SH-SY5Y (cell line): Measurements from ENCODE around the gene PBX1.

Experiments
- GATA2 ChIP-seq: IDR thresholded peaks from 2 replicates; pipeline ENCODE4 v1.6.1; 2011; ENCODE audit warnings: mild to moderate bottlenecking, low read depth, low read length
- GATA3 ChIP-seq: IDR thresholded peaks from 2 replicates; pipeline ENCODE4 v1.6.1; 2011; ENCODE audit warnings: low read depth, mild to moderate bottlenecking, low read length, moderate library complexity

The PBX1 gene

GRCh38 chr1:164687777-164688176 is 128.8 kb downstream of the PBX1 start:
- TF ChIP-seq GATA3 = no peak
- TF ChIP-seq GATA2 = no peak

- TF ChIP-seq GATA3 (no peak), GATA2 (no peak)
Observed at GRCh38 chr1:164688791-164689190, 129.8 kb downstream of the PBX1 start.

- peak; percentile 99 for TF ChIP-seq GATA2
- peak; percentile 96 for TF ChIP-seq GATA3
Observed at GRCh38 chr1:164689672-164690511, 130.9 kb downstream of the PBX1 start.

GRCh38 chr1:164692420-164692819 is 133.4 kb downstream of the PBX1 start:
- TF ChIP-seq GATA2 = no peak
- no peak for TF ChIP-seq GATA3

GRCh38 chr1:164693564-164694359 is 134.8 kb downstream of the PBX1 start:
- no peak for TF ChIP-seq GATA3
- TF ChIP-seq GATA2 = no peak

GRCh38 chr1:164694505-164694904 is 135.5 kb downstream of the PBX1 start:
- TF ChIP-seq GATA3 (no peak), GATA2 (no peak)

GRCh38 chr1:164695956-164696665 is 137.1 kb downstream of the PBX1 start:
- no peak for TF ChIP-seq GATA2
- TF ChIP-seq GATA3 = no peak

- TF ChIP-seq GATA3 (no peak), GATA2 (no peak)
Observed at GRCh38 chr1:164699815-164700491, 141.0 kb downstream of the PBX1 start.

- TF ChIP-seq GATA2 (no peak), GATA3 (no peak)
Observed at GRCh38 chr1:164700683-164701082, 141.7 kb downstream of the PBX1 start.

- TF ChIP-seq GATA3 = no peak
- TF ChIP-seq GATA2 = no peak
Observed at GRCh38 chr1:164701189-164701761, 142.3 kb downstream of the PBX1 start.

- no peak for TF ChIP-seq GATA3
- no peak for TF ChIP-seq GATA2
Observed at GRCh38 chr1:164702216-164702615, 143.2 kb downstream of the PBX1 start.

GRCh38 chr1:164702664-164703063 is 143.7 kb downstream of the PBX1 start:
- TF ChIP-seq GATA2 (no peak), GATA3 (no peak)

- TF ChIP-seq GATA2 = no peak
- TF ChIP-seq GATA3 = no peak
Observed at GRCh38 chr1:164703463-164703862, 144.5 kb downstream of the PBX1 start.
